Jurkat, Clone E6-1 (cell line): Measurements from ENCODE around the gene COTL1.

ENCODE experiments used
- DNase-seq: peaks from one replicate; pipeline ENCODE4 v3.0.0-alpha.2; 2011; ENCODE audit warnings: low read depth, low spot score
- H3K4me3 ChIP-seq: 2 replicates; pipeline ENCODE4 v1.5.1; 2011; ENCODE audit warnings: mild to moderate bottlenecking, low read length, control low read depth, moderate library complexity

Gene COTL1

GRCh38 chr16:84617041-84617790 is 662 bp downstream of the COTL1 start:
- DNase-seq, result no peak
- peak overlapping the region; percentile 70 for H3K4me3 ChIP-seq

GRCh38 chr16:84616515-84616914 is 1.4 kb downstream of the COTL1 start:
- peak overlapping the region; percentile 70 for H3K4me3 ChIP-seq
- peak; percentile 48 for DNase-seq

GRCh38 chr16:84614968-84615813 is 2.7 kb downstream of the COTL1 start:
- H3K4me3 ChIP-seq, result no peak overlapping the region
- no peak for DNase-seq

- no peak overlapping the region for H3K4me3 ChIP-seq
- DNase-seq, result no peak
Measured at GRCh38 chr16:84614623-84614967, 3.3 kb downstream of the COTL1 start.

GRCh38 chr16:84614073-84614459 is 3.8 kb downstream of the COTL1 start:
- no peak overlapping the region for H3K4me3 ChIP-seq
- no peak for DNase-seq

- H3K4me3 ChIP-seq, result no peak overlapping the region
- no peak for DNase-seq
Measured at GRCh38 chr16:84613408-84614072, 4.3 kb downstream of the COTL1 start.

GRCh38 chr16:84612686-84613085 is 5.2 kb downstream of the COTL1 start:
- no peak overlapping the region for H3K4me3 ChIP-seq
- no peak for DNase-seq

- no peak for DNase-seq
- no peak overlapping the region for H3K4me3 ChIP-seq
Measured at GRCh38 chr16:84611041-84611440, 6.8 kb downstream of the COTL1 start.

- no peak overlapping the region for H3K4me3 ChIP-seq
- DNase-seq, result no peak
Measured at GRCh38 chr16:84610376-84610775, 7.5 kb downstream of the COTL1 start.

GRCh38 chr16:84609563-84610177 is 8.2 kb downstream of the COTL1 start:
- no peak for DNase-seq
- H3K4me3 ChIP-seq, result no peak overlapping the region

GRCh38 chr16:84608282-84608681 is 9.6 kb downstream of the COTL1 start:
- H3K4me3 ChIP-seq, result peak overlapping the region; percentile 0; the same call in 1 of the 2 replicates
- DNase-seq, result peak; percentile 69

GRCh38 chr16:84607694-84608093 is 10.2 kb downstream of the COTL1 start:
- peak; percentile 69 for DNase-seq
- peak overlapping the region; percentile 0; the same call in 1 of the 2 replicates for H3K4me3 ChIP-seq

- DNase-seq, result no peak
- no peak overlapping the region for H3K4me3 ChIP-seq
Measured at GRCh38 chr16:84607061-84607460, 10.8 kb downstream of the COTL1 start.

- no peak overlapping the region for H3K4me3 ChIP-seq
- peak; percentile 39 for DNase-seq
Measured at GRCh38 chr16:84606081-84606875, 11.6 kb downstream of the COTL1 start.

- no peak overlapping the region for H3K4me3 ChIP-seq
- no peak for DNase-seq
Measured at GRCh38 chr16:84605339-84605848, 12.5 kb downstream of the COTL1 start.

- DNase-seq, result no peak
- H3K4me3 ChIP-seq, result no peak overlapping the region
Measured at GRCh38 chr16:84604477-84605013, 13.3 kb downstream of the COTL1 start.

GRCh38 chr16:84603940-84604339 is 13.9 kb downstream of the COTL1 start:
- no peak overlapping the region for H3K4me3 ChIP-seq

GRCh38 chr16:84603140-84603816 is 14.6 kb downstream of the COTL1 start:
- H3K4me3 ChIP-seq, result no peak overlapping the region

More at GRCh38 chr16:84603940-84604339, 13.9 kb downstream of the COTL1 start:
- no peak for DNase-seq

More at GRCh38 chr16:84603140-84603816, 14.6 kb downstream of the COTL1 start:
- no peak for DNase-seq
